Left lung (tissue), 10 donors: ENCODE measurements around the gene FUCA1. TPM values are rescaled to one million over a fixed set of nuclear protein-coding genes. Genes with fewer than 3 reads are reported as not detected.
A peak's percentile ranks its signal among the peaks of the same experiment; 100 is the strongest.
"Not testable (repeated sequence)": the region's sequence is repeated elsewhere in the genome, so short reads cannot be mapped to it uniquely, and the experiment has no call there.

ENCODE experiments used
- ATAC-seq: fragments of 200-7000 bp; cut with Tn5 transposase; one replicate; pipeline ENCODE4 v1.9.1; 2020; ENCODE audit warnings: moderate library complexity
- DNase-seq, 4 donors: peaks; one replicate each; pipeline ENCODE4 v3.0.0-alpha.2; 2013 to 2020
- H3K27ac ChIP-seq, 2 donors: fragments of 200-600 bp; sonication (generic) in 1 of 2; one replicate each; pipeline versions ENCODE4 v1.5.0 to v1.8.0; 2020 to 2021
- H3K27me3 ChIP-seq, 2 donors: fragments of 200-600 bp; sonication (generic) in 1 of 2; one replicate each; pipeline versions ENCODE4 v1.5.0 to v1.8.0; 2020 to 2021
- H3K36me3 ChIP-seq, 2 donors: fragments of 200-600 bp; sonication (generic) in 1 of 2; one replicate each; pipeline versions ENCODE4 v1.5.0 to v1.8.0; 2020 to 2021
- H3K4me1 ChIP-seq, 2 donors: fragments of 200-600 bp; one replicate each; pipeline ENCODE4 v1.8.0; 2021
- H3K4me3 ChIP-seq, 2 donors: fragments of 200-600 bp; sonication (generic) in 1 of 2; one replicate each; pipeline versions ENCODE4 v1.5.0 to v1.8.0; 2020 to 2021; ENCODE audit warnings: mild to moderate bottlenecking in 1 of 2
- H3K9me3 ChIP-seq, 2 donors: fragments of 200-600 bp; sonication (generic) in 1 of 2; one replicate each; pipeline versions ENCODE4 v1.5.0 to v1.8.0; 2020 to 2021
- CTCF ChIP-seq, 2 donors: fragments of 200-600 bp; sonication (generic) in 1 of 2; IDR thresholded peaks; one replicate each; pipeline versions ENCODE4 v1.5.0 to v1.8.0; 2021; ENCODE audit warnings: antibody characterized with exemption in 2 of 2
- intact Hi-C, 2 donors: fragments of 100-400 bp; cut with DNase I; formaldehyde crosslinking; loops; one replicate each; pipeline versions ENCODE4 v1.11.2 to v1.14.2; 2022
- polyA plus RNA-seq, 6 donors: library from polyadenylated mRNA; unstranded; fragments of 120-200 nt; gene quantifications; one replicate each; pipeline ENCODE4 v1.2.1, GENCODE V29; 2013; ENCODE audit not compliant: insufficient read length in 6 of 6
- total RNA-seq, 2 donors: library from RNA; stranded (reverse); fragmentation: NEBNext Ultra II Directional; extraction: Animal tissue kit (Norgen Biotek cat#: 25700); gene quantifications; one replicate each; pipeline ENCODE4 v1.2.1, GENCODE V29; 2021
- donor health status: DM: no; HTN: yes; CAD: no.
- donor health status: DM: no; HTN: no; CAD: no.

The FUCA1 gene
- total and polyA plus RNA-seq, 8 donors = 20.4 to 61.3 (median 25.3) TPM

- ATAC-seq = no peak
Observed at GRCh38 chr1:23903754-23904153, 35.7 kb upstream of the FUCA1 start.

GRCh38 chr1:23902321-23903278 lies 34.5 kb upstream of the FUCA1 start:
- peaks cover 0 to 14% of the 10 kb centered on the region in 2 donors for H3K4me1 ChIP-seq
- H3K27me3 ChIP-seq = peaks cover 5 to 30% of the 10 kb centered on the region in 2 donors
- H3K27ac ChIP-seq = no peak overlapping the region
- TF ChIP-seq CTCF (IDR thresholded peaks at IDR 0.05) = no peak
- ATAC-seq (peak; percentile 49), DNase-seq (peak in 2 of 4 donors; percentile 33 to 80)
- intact Hi-C loops = no loop called here
- H3K4me3 ChIP-seq = peak overlapping the region; percentile 25 to 29
- no peaks in the 10 kb centered on the region for H3K36me3 ChIP-seq
- no peaks in the 10 kb centered on the region for H3K9me3 ChIP-seq

More at GRCh38 chr1:23903754-23904153, 35.7 kb upstream of the FUCA1 start:
- Histone ChIP-seq H3K9me3 (no peaks in the 10 kb centered on the region), H3K36me3 (no peaks in the 10 kb centered on the region), H3K27ac (no peak overlapping the region), H3K4me3 (no peak overlapping the region), H3K4me1 (peaks cover 0 to 17% of the 10 kb centered on the region in 2 donors), H3K27me3 (peaks cover 5 to 30% of the 10 kb centered on the region in 2 donors)
- intact Hi-C loops = no loop called here
- DNase-seq = no peak
- no peak for TF ChIP-seq CTCF (IDR thresholded peaks at IDR 0.05)

GRCh38 chr1:23900017-23900416 lies 31.9 kb upstream of the FUCA1 start:
- H3K4me3 ChIP-seq, H3K36me3 ChIP-seq, H3K9me3 ChIP-seq, ATAC-seq, H3K27ac ChIP-seq, DNase-seq, intact Hi-C loops: not testable (repeated sequence)
- Histone ChIP-seq H3K4me1 (peaks cover 0 to 38% of the 10 kb centered on the region in 2 donors), H3K27me3 (peaks cover 5 to 26% of the 10 kb centered on the region in 2 donors)

GRCh38 chr1:23899070-23899469 lies 31.0 kb upstream of the FUCA1 start:
- no peak for TF ChIP-seq CTCF (IDR thresholded peaks at IDR 0.05)
- no peak for ATAC-seq
- DNase-seq = no peak
- Histone ChIP-seq H3K27me3 (peaks cover 5 to 24% of the 10 kb centered on the region in 2 donors), H3K9me3 (no peaks in the 10 kb centered on the region), H3K27ac (no peak overlapping the region), H3K4me1 (peaks cover 0 to 41% of the 10 kb centered on the region in 2 donors), H3K36me3 (no peaks in the 10 kb centered on the region), H3K4me3 (no peak overlapping the region)
- intact Hi-C loops = no loop called here

- Histone ChIP-seq H3K27me3 (peaks cover 0 to 4% of the 10 kb centered on the region in 2 donors), H3K4me1 (peaks cover 0 to 30% of the 10 kb centered on the region in 2 donors), H3K27ac (peak overlapping the region in 1 of 2 donors; percentile 69), H3K36me3 (no peaks in the 10 kb centered on the region), H3K9me3 (no peaks in the 10 kb centered on the region), H3K4me3 (no peak overlapping the region)
- ATAC-seq (peak; percentile 72), DNase-seq (peak in 1 of 4 donors; percentile 21)
- intact Hi-C loops = no loop called here
- no peak for TF ChIP-seq CTCF (IDR thresholded peaks at IDR 0.05)
Observed at GRCh38 chr1:23897083-23897482, 29.0 kb upstream of the FUCA1 start.
